Motor neuron (in vitro differentiated cells): Measurements from ENCODE around the gene COX20. TPM values are rescaled to one million over a fixed set of nuclear protein-coding genes. Genes with fewer than 3 reads are reported as not detected.
"Not testable (repeated sequence)": the region's sequence is repeated elsewhere in the genome, so short reads cannot be mapped to it uniquely, and the experiment has no call there.

Experiments
- ATAC-seq, 8 experiments: fragments of 200-7000 bp; cut with Tn5 transposase; replicated peaks in 6 of 8; 2 replicates each; pipeline ENCODE4 v1.8.0; 2021; ENCODE audit warnings: mild to moderate bottlenecking in 8 of 8, moderate library complexity in 8 of 8
- H3K27ac ChIP-seq, 2 donors: fragments of 250-450 bp; sonication (Bioruptor Pico); 2 replicates each; pipeline ENCODE4 v1.9.0; 2021; ENCODE audit warnings: antibody characterized with exemption in 2 of 2, mild to moderate bottlenecking in 2 of 2, moderate library complexity in 1 of 2
- H3K4me1 ChIP-seq, 2 donors: fragments of 250-450 bp; sonication (Bioruptor Pico); replicated peaks in 1 of 2; 2 replicates each; pipeline ENCODE4 v1.6.1; 2021; ENCODE audit warnings: antibody characterized with exemption in 2 of 2, mild to moderate bottlenecking in 2 of 2, moderate library complexity in 1 of 2
- H3K4me3 ChIP-seq, 5 donors: fragments of 250-450 bp; sonication (Bioruptor Pico); 2 replicates each; pipeline ENCODE4 v1.9.0; 2021; ENCODE audit warnings: antibody characterized with exemption in 5 of 5, mild to moderate bottlenecking in 5 of 5, moderate library complexity in 4 of 5
- WGBS, 10 experiments: fragments of 450-650 bp; shearing (Covaris generic); methylation state at CpG; one replicate each; pipeline ENCODE4 v1.0.0; 2022; 5-methylcytosine and 5-hydroxymethylcytosine counted together
- in situ Hi-C, 9 experiments: fragments of 400-800 bp; cut with MboI; loops; one replicate each; pipeline ENCODE4 v1.15.0; 2021; ENCODE audit warnings: low sequenced_read_pairs in 9 of 9, low pct_unique_long_range_greater_than_20kb in 2 of 9; ENCODE audit not compliant: unreplicated experiment in 9 of 9
- total RNA-seq, 8 experiments: library from RNA; unstranded; fragments of 300-600 nt; gene quantifications; 2 replicates each; pipeline versions ENCODE4 v1.2.3 to v1.2.4, GENCODE V29; 2022

The COX20 gene
- total RNA-seq, 8 experiments from 2014 or later: 27.0 to 110 (median 73.8) TPM

DNA sequence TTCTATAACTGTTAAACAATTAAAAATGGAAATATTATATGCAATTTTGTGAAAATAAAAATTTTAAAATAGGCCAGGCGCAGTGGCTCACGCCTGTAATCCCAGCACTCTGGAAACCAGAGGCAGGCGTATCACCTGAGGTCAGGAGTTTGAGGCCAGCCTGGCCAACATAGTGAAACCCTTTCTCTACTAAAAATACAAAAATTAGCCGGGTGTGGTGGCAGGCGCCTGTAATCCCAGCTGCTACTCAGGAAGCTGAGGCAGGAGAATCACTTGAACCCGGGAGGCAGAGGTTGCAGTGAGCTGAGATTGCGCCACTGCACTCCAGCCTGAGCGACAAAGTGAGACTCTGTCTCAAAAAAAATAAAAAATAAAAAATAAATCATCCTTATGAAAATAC is 2.2 kb upstream of the COX20 start:
- peaks cover 20 to 21% of the 10 kb centered on the region in 2 donors for H3K4me1 ChIP-seq
- H3K4me3 ChIP-seq: peak overlapping the region; percentile 57 to 85 (median 67)
- ATAC-seq, in situ Hi-C loops: not testable (repeated sequence)
- WGBS, 10 experiments: 29 to 85% (median 76%) methylated on average over 3 to 8 of the region's 8 CpGs; no CpG with 5 or more reads in 1 of the 10 experiments
- H3K27ac ChIP-seq: peak overlapping the region; percentile 99

- in situ Hi-C loops: no loop called here
- WGBS, 10 experiments: 1 to 60% (median 7%) methylated on average over 3 to 32 of the region's 32 CpGs
These were observed 1.5 kb upstream of the COX20 start for GRCh38 chr1:244833734-244834542.

DNA sequence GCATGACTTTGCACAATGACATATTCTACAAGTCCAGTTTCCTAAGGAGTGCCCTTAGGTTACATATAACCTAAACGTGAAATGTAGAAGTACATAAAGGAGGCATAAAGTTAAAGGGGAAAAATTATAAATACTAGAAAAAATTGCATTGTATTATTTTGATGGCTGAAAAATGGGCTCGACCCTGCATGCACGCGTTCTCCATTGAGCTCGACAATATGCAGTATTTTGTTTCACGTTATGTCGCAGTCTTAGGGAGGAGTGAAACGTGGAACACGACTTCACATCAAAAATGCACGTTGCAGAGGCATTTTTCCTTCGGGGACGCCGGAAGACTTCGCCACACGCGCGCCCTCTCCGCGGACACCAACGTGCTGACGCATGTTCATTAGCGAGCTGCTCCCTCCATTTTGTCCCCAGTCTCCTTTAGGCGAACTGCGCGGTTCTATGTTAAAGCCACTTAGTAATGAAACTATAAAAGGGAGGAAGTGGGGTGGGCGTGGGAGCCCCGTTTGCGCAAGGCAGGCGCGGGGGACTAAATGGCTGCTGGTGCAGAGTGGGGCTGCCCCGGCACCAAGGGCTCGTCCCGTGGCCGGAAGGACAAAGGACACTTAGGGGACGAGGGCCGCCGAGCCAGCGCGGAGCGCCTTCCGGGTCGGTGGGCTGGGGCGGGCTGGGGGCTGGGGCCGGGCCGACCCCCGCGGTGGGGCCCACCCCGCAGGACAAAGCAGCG is 749 bp upstream of the COX20 start:
- WGBS, 10 experiments: 0 to 4% (median 0%) methylated on average over 6 to 25 of the region's 49 CpGs; no CpG with 5 or more reads in 1 of the 10 experiments
- Histone ChIP-seq H3K27ac (peak overlapping the region; percentile 99), H3K4me3 (peak overlapping the region; percentile 57 to 85 (median 67)), H3K4me1 (peaks cover 21 to 28% of the 10 kb centered on the region in 2 donors)
- in situ Hi-C loops: no loop called here
- ATAC-seq: peak; percentile 43 to 84 (median 81)

More at GRCh38 chr1:244833734-244834542, 1.5 kb upstream of the COX20 start:
- Histone ChIP-seq H3K4me1 (peaks cover 21 to 27% of the 10 kb centered on the region in 2 donors), H3K4me3 (peak overlapping the region; percentile 57 to 85 (median 67)), H3K27ac (peak overlapping the region; percentile 99)
- ATAC-seq: peak; percentile 2 to 45 (median 15)

GRCh38 chr1:244836135-244836521 is 670 bp downstream of the COX20 start:
- ATAC-seq: peak in 2 of 8 experiments; percentile 1
- WGBS, 10 experiments: 0 to 3% (median 0%) methylated on average over 1 to 7 of the region's 7 CpGs; no CpG with 5 or more reads in 1 of the 10 experiments
- H3K4me3 ChIP-seq: peak overlapping the region; percentile 57 to 85 (median 67)
- in situ Hi-C loops: no loop called here
- H3K27ac ChIP-seq: peak overlapping the region; percentile 99
- peaks cover 21 to 28% of the 10 kb centered on the region in 2 donors for H3K4me1 ChIP-seq

DNA sequence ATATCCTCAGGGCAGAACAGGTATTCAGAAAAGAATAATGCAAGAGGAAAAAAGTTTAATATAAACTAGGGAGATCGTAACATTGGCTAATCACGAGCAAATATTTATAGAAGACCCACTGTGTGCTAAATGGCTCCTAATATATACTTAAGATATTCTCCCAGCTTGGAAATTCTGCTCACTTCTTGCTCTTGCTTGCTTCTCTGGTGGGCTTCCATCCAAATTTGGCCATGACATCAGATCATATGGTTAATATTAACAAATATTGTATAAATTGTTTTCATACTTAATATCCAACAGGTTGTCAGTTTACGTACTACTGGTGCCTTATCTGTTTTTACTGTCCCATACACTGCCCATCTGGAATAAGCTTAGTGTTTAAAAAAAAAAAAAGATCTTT is 1.1 kb downstream of the COX20 start:
- H3K4me3 ChIP-seq: peak overlapping the region; percentile 57 to 85 (median 67)
- peak overlapping the region; percentile 99 for H3K27ac ChIP-seq
- no peak for ATAC-seq
- peaks cover 21 to 28% of the 10 kb centered on the region in 2 donors for H3K4me1 ChIP-seq
- 0 to 24% (median 8%) methylated on average over 2 to 3 of the region's 3 CpGs; no CpG with 5 or more reads in 3 of the 10 experiments for WGBS, 10 experiments
- in situ Hi-C loops: no loop called here

DNA sequence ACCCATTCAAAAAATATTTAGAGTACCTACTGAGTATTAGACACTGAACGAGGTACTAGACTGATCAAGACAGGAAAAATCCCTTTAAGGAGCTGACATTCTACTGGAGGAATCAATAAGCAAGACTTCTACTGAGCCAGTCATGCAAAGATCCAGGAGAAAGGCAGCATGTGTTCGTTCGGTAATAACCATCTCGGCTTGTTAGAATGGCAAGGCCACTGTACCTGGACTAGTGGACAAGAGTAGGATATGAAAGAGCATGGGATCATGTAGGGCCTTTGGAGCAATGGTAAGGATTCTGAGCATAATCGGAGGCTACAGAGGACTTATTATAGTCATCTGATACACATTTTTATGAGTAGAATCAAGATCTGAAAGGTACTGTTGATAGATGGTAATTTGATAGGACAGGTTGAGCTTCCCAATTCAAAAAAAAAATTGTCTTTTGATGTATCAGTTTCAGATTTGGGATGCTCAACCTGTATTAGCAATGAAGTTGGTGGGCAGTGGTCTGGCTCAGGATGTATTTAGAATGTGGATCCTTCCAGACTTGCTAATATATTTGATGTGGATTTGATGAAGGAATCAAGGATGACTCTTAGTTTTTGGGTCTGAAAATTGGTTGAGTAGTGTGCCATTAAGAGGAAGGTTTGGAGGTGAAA is 2.3 kb downstream of the COX20 start:
- in situ Hi-C loops: no loop called here
- H3K4me3 ChIP-seq: peak overlapping the region; percentile 57 to 85 (median 67)

GRCh38 chr1:244839656-244840055 is 4.2 kb downstream of the COX20 start:
- Histone ChIP-seq H3K4me1 (peaks cover 12 to 25% of the 10 kb centered on the region in 2 donors), H3K27ac (no peak overlapping the region), H3K4me3 (no peak overlapping the region)
- WGBS, 10 experiments: 57 to 94% (median 89%) methylated on average over 1 to 2 of the region's 2 CpGs; no CpG with 5 or more reads in 5 of the 10 experiments
- no peak for ATAC-seq
- in situ Hi-C loops: no loop called here

More for the DNA sequence above, 2.3 kb downstream of the COX20 start:
- no peak overlapping the region for H3K27ac ChIP-seq
- ATAC-seq: no peak
- WGBS, 10 experiments: 74 to 83% (median 80%) methylated on average over 1 to 5 of the region's 5 CpGs; no CpG with 5 or more reads in 3 of the 10 experiments
- peaks cover 21 to 28% of the 10 kb centered on the region in 2 donors for H3K4me1 ChIP-seq

- no peak for ATAC-seq
- no peak overlapping the region for H3K27ac ChIP-seq
- in situ Hi-C loops: no loop called here
- H3K4me1 ChIP-seq: peaks cover 12 to 25% of the 10 kb centered on the region in 2 donors
- 43 to 100% (median 78%) methylated on average over 2 to 5 of the region's 5 CpGs; no CpG with 5 or more reads in 1 of the 10 experiments for WGBS, 10 experiments
- no peak overlapping the region for H3K4me3 ChIP-seq
These were observed 4.8 kb downstream of the COX20 start for GRCh38 chr1:244840219-244840794.

DNA sequence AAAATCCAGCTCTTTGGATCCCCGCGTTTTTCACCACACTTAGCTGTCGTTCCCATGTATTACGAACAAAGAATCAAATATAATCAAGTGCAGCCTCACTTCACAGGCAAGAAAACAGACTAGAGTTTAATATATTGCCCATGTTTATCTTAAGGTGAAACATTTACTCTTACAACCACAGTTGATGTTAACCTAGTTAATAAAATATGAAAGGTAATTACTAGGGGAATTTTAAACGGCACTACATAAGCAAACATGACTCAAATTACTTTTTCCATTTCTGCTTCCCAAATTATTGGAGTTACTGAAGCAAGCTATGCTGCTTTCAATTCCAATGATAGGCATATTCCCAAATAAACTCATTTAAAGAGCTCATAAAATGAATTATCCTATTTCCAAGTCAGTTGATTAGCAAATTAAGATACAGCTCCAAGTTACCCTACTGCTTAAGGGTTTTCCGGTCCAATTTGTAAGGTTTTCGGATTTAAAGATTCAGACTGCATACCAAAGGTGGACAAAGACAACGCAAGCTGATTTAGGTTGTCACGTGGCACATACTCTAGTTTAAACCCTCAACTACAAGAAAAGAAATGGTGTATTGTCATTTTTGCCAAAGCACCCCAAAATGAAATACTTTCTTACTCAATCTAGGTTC is 5.9 kb downstream of the COX20 start:
- no peak overlapping the region for H3K27ac ChIP-seq
- H3K4me3 ChIP-seq: no peak overlapping the region
- ATAC-seq: no peak
- 80 to 96% (median 89%) methylated on average over 6 to 9 of the region's 9 CpGs for WGBS, 10 experiments
- H3K4me1 ChIP-seq: peaks cover 12 to 25% of the 10 kb centered on the region in 2 donors
- in situ Hi-C loops: no loop called here

- in situ Hi-C loops: no loop called here
- no peak overlapping the region for H3K27ac ChIP-seq
- ATAC-seq: no peak
- 56 to 97% (median 90%) methylated on average over 2 to 6 of the region's 6 CpGs for WGBS, 10 experiments
- H3K4me1 ChIP-seq: peaks cover 0 to 12% of the 10 kb centered on the region in 2 donors
- H3K4me3 ChIP-seq: no peak overlapping the region
These were observed 7.9 kb downstream of the COX20 start for GRCh38 chr1:244843148-244843978.
